HG02759 (cell line): ENCODE data around the gene MYBPC1.
"Not testable (repeated sequence)": the region's sequence is repeated elsewhere in the genome, so short reads cannot be mapped to it uniquely, and the experiment has no call there.

Experiments used
- ATAC-seq: cut with Tn5 transposase; IDR thresholded peaks from one replicate; pipeline ENCODE4 v1.9.1; 2021; ENCODE audit warnings: mild to moderate bottlenecking, moderate library complexity; ENCODE audit not compliant: unreplicated experiment

MYBPC1 gene

GRCh38 chr12:101720118-101720517 lies 125.3 kb downstream of the MYBPC1 start:
- ATAC-seq = no peak

GRCh38 chr12:101722392-101722791 lies 127.6 kb downstream of the MYBPC1 start:
- ATAC-seq = no peak

DNA sequence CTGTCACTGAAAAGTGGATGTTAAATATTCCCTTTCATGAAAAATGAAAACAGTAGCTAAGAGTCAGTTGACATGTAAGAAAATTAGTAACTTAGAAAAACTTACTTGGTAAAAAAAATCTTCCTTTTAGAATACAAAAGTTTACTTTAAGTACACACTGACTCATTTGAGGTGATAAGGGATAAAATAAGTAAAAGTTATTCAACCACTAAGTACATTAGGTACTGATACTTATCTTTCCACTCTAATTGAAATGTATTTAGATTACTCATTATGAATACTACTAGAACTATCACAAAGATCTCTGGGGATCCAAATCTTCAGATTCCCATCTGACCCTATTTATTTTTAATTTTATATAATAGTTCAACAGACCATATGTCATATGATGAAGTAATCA lies 132.3 kb downstream of the MYBPC1 start:
- ATAC-seq = no peak

DNA sequence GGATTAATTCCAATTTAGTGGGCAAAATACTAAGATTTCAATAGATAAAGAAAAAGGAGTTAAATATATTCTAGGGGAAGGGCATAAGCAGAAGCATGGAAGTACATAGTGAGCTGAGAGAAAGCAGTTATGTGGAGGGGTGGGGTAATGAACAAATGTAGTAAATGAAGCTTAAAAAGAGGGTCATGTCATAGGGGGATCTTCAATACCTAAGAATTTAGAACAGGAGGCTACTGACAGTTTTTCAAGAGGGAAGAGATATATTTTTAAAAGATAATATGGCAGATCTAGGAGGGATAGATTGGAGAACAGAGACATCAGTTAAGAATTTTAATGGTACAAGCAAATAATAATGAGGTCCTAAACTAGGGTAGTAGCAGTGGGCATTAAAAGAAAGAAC lies 135.1 kb downstream of the MYBPC1 start:
- no peak for ATAC-seq

- no peak for ATAC-seq
Observed at GRCh38 chr12:101732318-101732717, 137.5 kb downstream of the MYBPC1 start.

GRCh38 chr12:101733166-101733565 lies 138.4 kb downstream of the MYBPC1 start:
- ATAC-seq = no peak

- ATAC-seq = not testable (repeated sequence)
Observed at GRCh38 chr12:101734482-101734881, 139.7 kb downstream of the MYBPC1 start.
